Keratinocyte (primary cell): ENCODE measurements around the gene RPS6KA5.

Source experiments
- CTCF ChIP-seq, 3 experiments: IDR thresholded peaks in 1 of 3; conservative IDR thresholded peaks in 1 of 3; optimal IDR thresholded peaks in 1 of 3; 2 replicates in 2 of 3; 3 replicates in 1 of 3; pipeline versions ENCODE3 to v1.5.1; 2011; ENCODE audit warnings: low read length in 3 of 3, mild to moderate bottlenecking in 3 of 3, moderate library complexity in 2 of 3, control low read depth in 1 of 3, inconsistent platforms in 1 of 3; ENCODE audit not compliant: insufficient read depth in 2 of 3; ENCODE audit errors: extremely low read depth in 1 of 3
- EZH2 ChIP-seq: IDR thresholded peaks from one replicate; pipeline ENCODE4 v1.6.1; 2012; ENCODE audit warnings: inconsistent platforms, mild to moderate bottlenecking, low read length, moderate library complexity

DNA sequence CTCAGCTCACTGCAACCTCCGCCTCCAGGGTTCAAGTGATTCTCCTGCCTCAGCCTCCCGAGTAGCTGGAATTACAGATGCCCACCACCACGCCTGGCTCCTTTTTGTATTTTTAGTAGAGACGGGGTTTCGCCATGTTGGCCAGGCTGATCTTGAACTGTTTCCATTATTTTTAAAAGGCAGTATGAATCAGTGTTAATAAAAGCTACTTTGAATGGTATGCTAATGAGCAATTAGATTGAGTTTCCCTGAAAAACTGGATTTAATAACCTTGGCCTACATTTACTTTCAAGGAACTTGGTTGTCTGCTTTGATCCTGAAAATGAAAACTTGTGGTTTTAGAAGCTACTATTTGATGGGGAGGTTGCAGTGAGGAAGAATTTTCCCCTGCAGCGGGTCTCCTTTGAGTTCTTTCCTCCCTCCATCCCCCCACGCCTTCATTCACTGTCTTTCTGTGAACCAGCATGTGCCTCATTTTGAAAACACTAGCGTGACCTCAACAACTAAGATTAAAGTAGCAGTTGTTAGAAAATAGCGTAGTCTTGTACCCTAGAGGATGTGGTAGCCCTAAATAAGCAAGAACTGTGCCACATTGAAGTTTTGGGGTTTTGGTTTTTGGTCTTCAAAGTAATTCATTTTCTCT, 17.8 kb upstream of the RPS6KA5 start:
- TF ChIP-seq CTCF (optimal IDR thresholded peaks at IDR 0.05 in 1 of 3, IDR thresholded peaks at IDR 0.05 in 1 of 3, conservative IDR thresholded peaks at IDR 0.05 in 1 of 3; ENCODE audit: extremely low read depth in 1 of 3, insufficient read depth in 2 of 3, low read length in 3 of 3), result no peak
- no peak for TF ChIP-seq EZH2
